GM18861 (cell line): ENCODE measurements around the gene ROR1.
"Not testable (repeated sequence)": the region's sequence is repeated elsewhere in the genome, so short reads cannot be mapped to it uniquely, and the experiment has no call there.

ENCODE experiments used
- ATAC-seq: cut with Tn5 transposase; IDR thresholded peaks from one replicate; pipeline ENCODE4 v1.9.1; 2021; ENCODE audit not compliant: unreplicated experiment

ROR1 gene

GRCh38 chr1:64194168-64195080 is 420.6 kb downstream of the ROR1 start:
- no peak for ATAC-seq

DNA sequence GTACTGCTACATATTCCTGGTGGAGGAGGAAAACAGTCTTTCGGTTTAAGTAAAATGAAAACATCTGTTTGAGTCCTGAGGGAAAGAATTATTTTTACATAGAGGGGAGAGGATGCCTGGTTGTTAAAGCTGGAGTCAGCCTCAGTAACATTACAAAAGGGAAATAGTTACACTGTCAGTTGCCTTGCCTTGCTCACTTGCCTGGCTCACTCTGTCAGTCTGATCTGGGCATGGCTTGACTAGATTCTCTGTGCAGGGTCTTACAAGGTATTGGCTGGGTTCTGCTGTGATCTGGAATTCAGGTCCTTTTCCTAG is 421.2 kb downstream of the ROR1 start:
- ATAC-seq = no peak

- no peak for ATAC-seq
Observed at GRCh38 chr1:64196074-64196870, 422.5 kb downstream of the ROR1 start.

DNA sequence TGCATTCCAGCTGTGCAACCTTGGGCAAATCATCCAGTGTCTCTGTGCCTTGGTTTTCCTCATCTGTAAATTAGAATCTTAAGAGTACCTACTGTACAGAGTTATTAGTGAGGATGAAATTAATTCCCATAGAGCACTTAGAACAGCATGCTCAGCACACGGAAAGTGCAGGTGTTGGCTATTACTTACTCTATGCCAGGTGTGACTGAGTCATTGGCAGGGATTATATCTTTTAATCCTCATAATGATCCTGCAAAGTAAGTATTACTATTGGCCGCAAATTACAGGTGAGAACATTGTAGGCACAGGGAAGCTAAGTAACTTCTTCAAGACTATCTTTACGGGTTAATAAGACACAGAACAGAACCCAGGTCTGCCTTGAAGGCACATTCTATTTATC is 423.3 kb downstream of the ROR1 start:
- ATAC-seq = no peak

DNA sequence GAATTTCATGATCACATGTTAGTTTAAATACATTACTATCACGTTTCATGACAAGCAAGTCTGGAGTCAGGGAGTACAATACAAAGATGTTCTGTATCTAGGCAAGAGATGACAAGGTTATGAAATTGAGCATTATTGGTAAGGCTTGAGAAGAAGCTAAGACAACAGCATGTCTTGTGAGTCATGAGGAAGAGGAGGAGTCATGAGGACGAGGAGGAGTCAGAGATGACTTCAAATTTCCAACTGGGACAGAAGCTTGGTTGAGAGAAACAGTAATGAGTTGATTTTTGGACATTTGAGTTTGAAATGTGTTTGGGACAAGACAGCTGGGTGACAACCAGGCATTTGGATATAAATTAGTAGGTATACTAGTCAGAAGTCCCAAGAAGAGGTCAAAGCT is 425.3 kb downstream of the ROR1 start:
- ATAC-seq = no peak

GRCh38 chr1:64200064-64200463 is 426.2 kb downstream of the ROR1 start:
- no peak for ATAC-seq

- ATAC-seq = no peak
Observed at GRCh38 chr1:64203420-64203819, 429.6 kb downstream of the ROR1 start, which contains the start of gene UBE2U. Gene UBE2U (plus strand): TSS chr1:64203623. CDS start chr1:64204051, 428 bp downstream.

- ATAC-seq = no peak
Observed at GRCh38 chr1:64209221-64209620, 435.4 kb downstream of the ROR1 start.

GRCh38 chr1:64212031-64212430 is 438.2 kb downstream of the ROR1 start:
- no peak for ATAC-seq

DNA sequence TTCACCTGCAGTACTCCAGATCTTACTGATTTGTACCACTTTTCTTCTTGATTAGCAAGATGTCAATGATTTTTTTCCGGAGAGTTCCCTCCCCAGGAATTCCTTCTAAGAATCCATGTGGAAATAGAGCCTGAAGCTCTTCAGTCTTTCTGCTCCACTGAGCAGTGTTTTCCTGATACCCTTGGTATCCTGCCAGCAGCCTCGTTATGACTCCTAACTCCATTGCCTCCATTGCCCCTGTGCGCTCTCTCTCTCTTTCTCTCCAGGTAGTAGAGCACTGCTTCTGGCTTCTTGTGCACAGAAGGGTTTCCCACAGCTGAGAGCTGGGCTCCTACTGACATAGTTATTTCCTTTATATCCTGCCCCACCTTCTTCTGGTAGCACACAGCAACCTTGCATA is 441.8 kb downstream of the ROR1 start:
- ATAC-seq = no peak

DNA sequence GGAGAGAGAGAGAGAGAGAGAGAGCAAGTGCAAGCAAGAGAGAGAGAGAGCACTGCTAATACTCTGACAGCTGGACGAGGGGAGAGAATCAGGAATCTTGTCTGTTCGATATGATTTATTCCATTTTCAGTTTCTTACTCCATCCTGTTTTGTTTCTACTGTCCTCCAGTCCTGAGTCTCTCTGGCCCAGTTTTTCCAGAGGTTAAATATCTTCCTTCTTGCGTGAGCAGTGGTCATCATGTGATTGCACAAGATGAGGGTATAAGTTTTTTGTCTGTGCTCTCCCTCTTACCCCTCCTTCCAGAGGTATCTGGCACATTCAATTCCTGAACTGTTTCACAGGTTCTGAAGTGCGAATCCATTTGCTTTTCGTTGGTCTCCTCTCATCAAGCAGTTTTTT is 446.4 kb downstream of the ROR1 start:
- no peak for ATAC-seq

GRCh38 chr1:64223329-64224151 is 449.7 kb downstream of the ROR1 start:
- ATAC-seq = no peak

GRCh38 chr1:64224236-64224635 is 450.4 kb downstream of the ROR1 start:
- ATAC-seq = not testable (repeated sequence)

- ATAC-seq = no peak
Observed at GRCh38 chr1:64228167-64228957, 454.5 kb downstream of the ROR1 start.

DNA sequence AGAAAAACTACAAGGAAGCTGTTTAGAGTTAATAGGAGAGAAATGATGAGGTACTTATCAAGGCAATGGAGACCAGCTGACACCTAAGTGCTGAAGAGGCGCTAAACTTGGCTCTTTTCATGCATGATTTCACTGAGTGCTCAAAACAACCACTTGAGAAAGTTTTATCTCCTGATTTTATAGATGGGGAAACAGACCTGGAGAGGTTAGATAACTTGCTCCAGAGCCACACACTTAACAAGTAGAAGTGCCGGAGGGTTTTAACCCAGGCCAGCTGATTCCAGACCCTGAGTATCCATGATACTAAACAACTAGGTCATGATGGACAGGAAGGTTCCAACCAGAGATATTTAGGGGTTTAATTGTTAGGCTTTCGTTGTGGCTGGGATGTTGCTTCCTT is 455.5 kb downstream of the ROR1 start:
- ATAC-seq = no peak
